Stimulated activated CD4-positive, alpha-beta T cell treated with anti-CD3 and anti-CD28 coated beads, TNF-alpha, amount 100 ng/mL, for 24 hours (primary cell): Measurements from ENCODE around the gene FERD3L.
"Not testable (repeated sequence)": the region's sequence is repeated elsewhere in the genome, so short reads cannot be mapped to it uniquely, and the experiment has no call there.

ENCODE experiments used
- DNase-seq, 3 experiments: peaks; one replicate each; pipeline ENCODE4 v3.0.0-alpha.2; 2020; ENCODE audit warnings: low read depth in 3 of 3

Gene FERD3L

GRCh38 chr7:19144661-19145433 is at the start of gene FERD3L:
FERD3L (minus strand) TSS chr7:19145421; CDS start chr7:19145362, 59 bp downstream.
- DNase-seq, result no peak

- not testable (repeated sequence) for DNase-seq
These were observed 49.2 kb upstream of the FERD3L start for GRCh38 chr7:19194417-19194816.

- no peak for DNase-seq
These were observed 36.4 kb upstream of the FERD3L start for GRCh38 chr7:19181634-19182033.

- DNase-seq, result no peak
These were observed 33.4 kb upstream of the FERD3L start for GRCh38 chr7:19178595-19178994.

GRCh38 chr7:19177269-19177668 is 32.0 kb upstream of the FERD3L start:
- no peak for DNase-seq

- no peak for DNase-seq
These were observed 30.0 kb upstream of the FERD3L start for GRCh38 chr7:19175241-19175640.

GRCh38 chr7:19161671-19162070 is 16.4 kb upstream of the FERD3L start:
- DNase-seq, result no peak

GRCh38 chr7:19146699-19147098 is 1.5 kb upstream of the FERD3L start:
- no peak for DNase-seq

- DNase-seq, result no peak
These were observed 354 bp upstream of the FERD3L start for GRCh38 chr7:19145434-19146115.

GRCh38 chr7:19143881-19144574 is 1.2 kb downstream of the FERD3L start:
- no peak for DNase-seq

- DNase-seq, result no peak
These were observed 5.4 kb downstream of the FERD3L start for GRCh38 chr7:19139706-19140327.

- DNase-seq, result no peak
These were observed 11.3 kb downstream of the FERD3L start for GRCh38 chr7:19133886-19134285.

GRCh38 chr7:19133390-19133789 is 11.8 kb downstream of the FERD3L start:
- no peak for DNase-seq

- DNase-seq, result no peak
These were observed 16.4 kb downstream of the FERD3L start for GRCh38 chr7:19128856-19129255.

GRCh38 chr7:19121977-19122588 is 23.1 kb downstream of the FERD3L start:
- no peak for DNase-seq

- DNase-seq, result no peak
These were observed 25.2 kb downstream of the FERD3L start for GRCh38 chr7:19119870-19120486.

GRCh38 chr7:19119372-19119771 is 25.8 kb downstream of the FERD3L start:
- DNase-seq, result no peak

GRCh38 chr7:19118636-19119371 is 26.4 kb downstream of the FERD3L start:
- DNase-seq, result no peak

- DNase-seq, result no peak
These were observed 27.2 kb downstream of the FERD3L start for GRCh38 chr7:19117870-19118608.
